GM19463 (cell line): ENCODE measurements around the gene IRF2BP2.

Source experiments
- ATAC-seq: cut with Tn5 transposase; IDR thresholded peaks from one replicate; pipeline ENCODE4 v1.9.1; 2021; ENCODE audit warnings: mild to moderate bottlenecking, moderate library complexity; ENCODE audit not compliant: unreplicated experiment

IRF2BP2 gene

GRCh38 chr1:234610061-234610665 is at the start of gene IRF2BP2:
Gene IRF2BP2 (minus strand): TSS chr1:234610178. CDS start chr1:234609494, 684 bp downstream.
- peak; percentile 11 for ATAC-seq

- ATAC-seq, result no peak
Observed at GRCh38 chr1:234659538-234659937, 49.6 kb upstream of the IRF2BP2 start.

GRCh38 chr1:234658138-234658537 is 48.2 kb upstream of the IRF2BP2 start:
- no peak for ATAC-seq

GRCh38 chr1:234656944-234657654 is 47.1 kb upstream of the IRF2BP2 start:
- peak; percentile 57 for ATAC-seq

- no peak for ATAC-seq
Observed at GRCh38 chr1:234656070-234656895, 46.3 kb upstream of the IRF2BP2 start.

- ATAC-seq, result no peak
Observed at GRCh38 chr1:234655328-234656069, 45.5 kb upstream of the IRF2BP2 start.

- ATAC-seq, result no peak
Observed at GRCh38 chr1:234654002-234654733, 44.2 kb upstream of the IRF2BP2 start.

GRCh38 chr1:234649432-234650081 is 39.6 kb upstream of the IRF2BP2 start:
- ATAC-seq, result no peak

GRCh38 chr1:234647758-234648157 is 37.8 kb upstream of the IRF2BP2 start:
- no peak for ATAC-seq

GRCh38 chr1:234647245-234647644 is 37.3 kb upstream of the IRF2BP2 start:
- ATAC-seq, result no peak

GRCh38 chr1:234645964-234646363 is 36.0 kb upstream of the IRF2BP2 start:
- ATAC-seq, result no peak

GRCh38 chr1:234645474-234645953 is 35.5 kb upstream of the IRF2BP2 start:
- ATAC-seq, result no peak

- ATAC-seq, result no peak
Observed at GRCh38 chr1:234644928-234645327, 35.0 kb upstream of the IRF2BP2 start.

GRCh38 chr1:234643850-234644134 is 33.8 kb upstream of the IRF2BP2 start:
- ATAC-seq, result no peak

GRCh38 chr1:234643111-234643849 is 33.3 kb upstream of the IRF2BP2 start:
- ATAC-seq, result no peak

GRCh38 chr1:234642428-234642827 is 32.5 kb upstream of the IRF2BP2 start:
- no peak for ATAC-seq

GRCh38 chr1:234639961-234640360 is 30.0 kb upstream of the IRF2BP2 start:
- no peak for ATAC-seq

- ATAC-seq, result no peak
Observed at GRCh38 chr1:234638832-234639799, 29.1 kb upstream of the IRF2BP2 start.
